NCI-H2107 treated with DMSO at 0.1 percent for 48 hours (cell line): ENCODE data around the gene EML2.
"Not testable (repeated sequence)": the region's sequence is repeated elsewhere in the genome, so short reads cannot be mapped to it uniquely, and the experiment has no call there.

Experiments used
- DNase-seq: peaks from one replicate; lab custom pipeline; 2025; ENCODE audit not compliant: unreplicated experiment; lab: John Stamatoyannopoulos, UW

The EML2 gene

DNA sequence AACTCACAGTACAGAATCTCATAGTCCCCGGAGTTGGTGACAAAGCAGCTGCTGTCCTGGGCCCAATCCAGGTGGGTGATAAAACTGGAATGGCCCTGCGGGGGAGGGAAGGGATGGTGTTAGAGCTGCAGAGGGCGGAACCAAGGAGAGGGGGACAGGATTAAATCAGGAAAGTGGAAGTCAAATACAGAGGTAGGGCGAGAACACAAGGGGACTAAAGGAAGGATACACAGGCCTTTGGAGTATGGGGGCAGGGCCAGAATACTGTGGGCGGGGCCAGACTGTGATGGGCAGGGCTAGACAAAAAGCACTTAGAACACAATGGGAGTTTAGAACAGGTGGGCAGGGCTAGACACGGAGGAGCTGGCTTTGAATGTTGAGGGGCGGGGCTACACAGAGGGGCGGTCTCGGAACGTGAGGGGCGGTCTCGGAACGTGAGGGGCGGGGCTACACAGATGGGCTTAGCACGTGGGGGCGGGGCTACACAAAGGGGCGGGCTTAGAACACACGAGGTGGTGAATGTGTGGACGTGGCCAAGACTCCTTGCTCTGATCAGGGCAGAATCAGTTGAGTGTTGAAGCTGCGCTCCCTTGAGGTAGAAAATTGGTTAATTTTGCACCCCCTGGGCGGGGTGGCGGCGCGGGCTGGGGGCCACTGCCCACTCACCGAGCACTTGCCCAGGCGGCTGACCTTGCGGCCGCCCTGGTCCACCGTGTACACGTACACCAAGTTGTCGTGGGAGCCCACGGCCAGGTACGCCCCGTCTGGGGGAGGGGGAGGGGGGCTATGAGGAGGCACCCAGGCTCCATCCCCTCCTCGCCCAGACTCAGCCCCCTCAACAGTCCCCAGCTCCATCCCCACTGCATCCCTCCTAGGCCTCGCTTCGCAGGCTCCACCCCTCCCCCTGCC is 23.1 kb downstream of the EML2 start:
- no peak for DNase-seq

DNA sequence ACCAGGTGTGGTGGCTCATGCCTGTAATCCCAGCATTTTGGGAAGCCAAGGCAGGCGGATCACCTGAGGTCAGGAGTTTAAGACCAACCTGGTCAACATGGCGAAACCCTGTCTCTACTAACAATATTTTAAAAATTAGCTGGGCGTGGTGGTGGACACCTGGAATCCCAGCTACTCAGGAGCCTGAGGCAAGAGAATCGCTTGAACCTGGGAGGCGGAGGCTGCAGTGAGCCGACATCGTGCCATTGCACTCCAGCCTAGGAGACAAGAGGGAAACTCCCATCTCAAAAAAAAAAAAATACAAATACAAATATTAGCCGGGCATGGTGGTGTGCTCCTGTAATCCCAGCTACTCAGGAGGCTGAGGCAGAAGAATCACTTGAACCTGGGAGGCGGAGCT is 24.1 kb downstream of the EML2 start:
- DNase-seq: not testable (repeated sequence)

GRCh38 chr19:45613926-45614725 is 25.1 kb downstream of the EML2 start:
- DNase-seq: no peak

DNA sequence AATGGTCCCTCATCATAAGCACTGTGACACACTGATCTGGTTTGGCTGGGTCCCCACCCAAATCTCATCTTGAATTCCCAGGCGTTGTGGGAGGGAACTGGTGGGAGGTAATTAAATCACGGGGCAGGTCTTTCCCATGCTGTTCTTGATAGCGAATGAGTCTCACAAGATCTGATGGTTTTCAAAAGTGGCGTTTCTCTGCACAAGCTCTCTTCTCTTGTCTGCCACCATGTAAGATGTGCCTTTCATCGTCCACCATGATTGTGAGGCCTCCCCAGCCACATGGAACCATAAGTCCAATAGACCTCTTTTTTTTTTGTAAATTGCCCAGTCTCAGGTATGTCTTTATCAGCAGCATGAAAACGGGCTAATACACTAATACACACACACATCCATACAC is 30.2 kb downstream of the EML2 start:
- no peak for DNase-seq

DNA sequence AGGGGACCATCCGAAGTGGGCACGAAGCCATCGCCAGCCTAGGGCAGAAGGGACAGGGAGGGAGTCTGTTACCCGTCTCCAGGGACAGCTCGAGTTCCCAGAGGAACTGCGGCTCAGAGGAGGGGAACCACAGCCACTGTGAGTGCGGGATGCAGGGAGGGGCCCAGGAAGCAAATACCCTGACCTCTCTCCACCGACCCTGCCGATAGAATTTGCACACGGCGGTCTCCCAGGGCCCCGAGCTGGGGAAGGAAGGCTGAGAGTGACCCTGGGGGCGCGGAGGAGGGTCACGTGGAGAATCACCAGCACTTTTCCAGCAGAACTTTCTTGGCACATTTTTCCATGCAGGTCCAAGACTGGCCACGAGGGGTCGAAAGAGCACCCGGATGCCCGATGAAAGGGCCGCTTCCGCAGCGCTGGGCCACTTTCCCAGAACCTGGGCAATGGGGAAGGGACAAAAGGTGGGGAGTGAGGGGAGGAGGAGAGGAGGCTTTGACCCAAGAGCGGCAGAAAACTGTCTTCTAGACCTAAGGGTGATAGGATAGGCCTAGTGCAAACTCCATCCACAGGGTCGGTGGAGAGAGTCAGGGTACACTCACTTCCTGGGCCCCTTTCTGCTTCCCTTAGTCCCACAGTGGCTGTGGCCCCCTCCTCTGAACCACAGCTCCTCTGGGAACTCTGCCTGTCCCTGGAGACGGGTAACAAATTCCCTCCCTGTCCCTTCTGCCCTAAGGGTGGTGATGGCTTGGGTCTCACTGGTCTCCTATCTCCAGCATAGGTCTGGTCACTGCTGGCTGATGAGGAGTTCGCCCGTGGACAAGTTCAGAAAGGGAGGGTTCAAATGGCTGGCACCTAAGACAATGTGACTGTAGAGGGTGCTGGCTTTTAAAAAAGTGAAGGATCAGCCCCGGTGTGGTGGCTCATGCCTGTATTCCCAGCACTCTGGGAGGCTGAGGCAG is 31.8 kb downstream of the EML2 start:
- peak; percentile 73 for DNase-seq

DNA sequence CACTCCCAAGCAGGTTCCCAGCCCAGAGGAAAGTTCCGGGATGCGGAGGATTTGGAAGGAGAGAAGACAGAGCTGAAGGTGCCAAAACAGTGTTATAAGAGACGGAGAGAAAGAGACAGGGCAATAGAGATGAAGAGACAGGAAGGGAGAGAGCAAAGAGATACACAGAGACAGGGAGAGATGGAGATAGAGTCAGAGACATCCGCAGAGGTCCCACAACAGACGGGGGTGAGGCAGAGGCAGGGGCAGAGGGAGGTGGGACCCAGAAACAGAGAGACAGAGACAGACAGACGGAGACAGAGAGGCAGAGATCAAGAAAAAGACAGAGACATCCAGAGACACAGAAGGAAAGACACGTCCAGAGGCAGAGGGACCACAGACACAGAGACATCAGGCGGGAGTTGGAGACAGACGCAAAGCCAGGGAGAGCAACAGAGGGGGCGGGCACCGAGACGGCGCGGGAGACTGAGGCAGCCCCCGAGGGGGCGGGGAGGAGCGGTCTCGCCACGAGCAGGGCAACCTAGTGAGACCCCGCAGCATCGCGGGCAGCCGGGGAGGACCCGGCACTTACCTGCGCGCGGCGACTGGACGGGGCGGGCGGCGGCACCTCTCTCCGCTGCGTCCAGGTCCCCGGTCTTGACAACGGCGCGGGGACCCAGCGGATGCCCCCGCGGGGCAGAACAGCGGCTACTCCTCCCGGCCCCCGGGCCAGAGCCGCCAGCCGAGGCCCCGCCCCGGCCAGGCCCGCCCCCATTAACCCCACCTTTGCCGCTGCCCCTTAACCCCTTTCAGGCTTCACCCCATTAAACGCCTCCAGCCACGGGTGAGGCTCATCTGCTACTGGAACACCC is 37.4 kb downstream of the EML2 start, which contains the start of gene GPR4:
Gene GPR4, minus strand, starts transcription at position 689 of the 851 bp plus-strand sequence. CDS start 10,346 bp downstream, outside the sequence.
- no peak for DNase-seq

DNA sequence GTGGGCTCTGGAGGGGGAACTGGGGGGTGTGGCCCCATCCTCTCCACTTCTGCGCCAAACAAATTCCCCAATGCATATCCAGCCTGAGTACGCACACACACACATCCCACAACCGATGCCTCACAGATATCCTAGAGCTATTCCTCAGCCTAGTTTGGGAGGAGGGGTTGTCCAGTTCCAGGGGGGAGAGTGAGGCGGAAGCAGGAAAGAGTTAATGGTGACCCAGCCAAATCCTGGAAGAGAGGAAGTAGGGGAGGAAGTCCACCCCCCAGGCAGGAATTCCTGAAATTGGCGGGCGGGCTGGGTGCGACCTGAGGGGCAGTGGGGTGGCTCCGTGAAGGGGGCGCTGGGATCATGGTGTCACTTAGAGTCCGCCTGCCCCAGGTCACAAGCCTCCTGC is 38.1 kb downstream of the EML2 start:
- DNase-seq: no peak

- DNase-seq: no peak
These were observed 38.8 kb downstream of the EML2 start for GRCh38 chr19:45600340-45600885.

- DNase-seq: no peak
These were observed 39.9 kb downstream of the EML2 start for GRCh38 chr19:45599286-45599685.

DNA sequence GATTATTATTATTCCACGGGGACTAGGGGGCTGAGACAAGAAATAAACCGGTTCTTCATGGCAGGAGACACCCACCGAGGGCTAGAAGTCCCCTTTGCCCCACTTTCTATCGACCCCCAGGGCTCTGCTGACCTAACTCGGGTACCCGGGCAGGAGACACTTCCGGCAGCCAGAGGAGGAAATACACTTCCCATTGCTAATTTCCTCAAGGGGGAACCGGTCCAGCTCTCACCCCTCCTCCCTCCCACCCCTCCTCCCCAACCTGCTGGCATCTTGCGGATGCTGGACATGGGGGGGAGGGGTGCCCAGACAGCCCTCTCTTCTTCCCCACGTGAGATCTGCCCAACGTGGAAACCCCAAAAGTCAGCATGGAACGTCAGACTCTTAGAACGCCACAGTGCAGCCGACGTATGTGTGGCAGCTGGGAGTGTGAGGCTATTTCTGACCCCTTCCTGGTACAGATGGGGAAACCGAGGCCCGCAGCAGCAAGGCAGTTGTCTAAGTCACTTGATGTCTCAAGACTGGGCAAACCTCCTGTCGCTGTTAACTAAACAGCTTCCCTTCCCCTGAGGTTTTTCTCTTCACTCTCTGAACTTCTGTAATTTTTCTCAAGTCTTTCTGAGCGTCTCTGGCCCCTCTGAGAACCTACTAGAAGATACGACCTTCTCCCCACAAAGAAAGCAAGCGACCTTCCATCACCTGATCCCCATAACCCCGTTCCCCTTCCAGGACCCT is 40.8 kb downstream of the EML2 start:
- DNase-seq: no peak

DNA sequence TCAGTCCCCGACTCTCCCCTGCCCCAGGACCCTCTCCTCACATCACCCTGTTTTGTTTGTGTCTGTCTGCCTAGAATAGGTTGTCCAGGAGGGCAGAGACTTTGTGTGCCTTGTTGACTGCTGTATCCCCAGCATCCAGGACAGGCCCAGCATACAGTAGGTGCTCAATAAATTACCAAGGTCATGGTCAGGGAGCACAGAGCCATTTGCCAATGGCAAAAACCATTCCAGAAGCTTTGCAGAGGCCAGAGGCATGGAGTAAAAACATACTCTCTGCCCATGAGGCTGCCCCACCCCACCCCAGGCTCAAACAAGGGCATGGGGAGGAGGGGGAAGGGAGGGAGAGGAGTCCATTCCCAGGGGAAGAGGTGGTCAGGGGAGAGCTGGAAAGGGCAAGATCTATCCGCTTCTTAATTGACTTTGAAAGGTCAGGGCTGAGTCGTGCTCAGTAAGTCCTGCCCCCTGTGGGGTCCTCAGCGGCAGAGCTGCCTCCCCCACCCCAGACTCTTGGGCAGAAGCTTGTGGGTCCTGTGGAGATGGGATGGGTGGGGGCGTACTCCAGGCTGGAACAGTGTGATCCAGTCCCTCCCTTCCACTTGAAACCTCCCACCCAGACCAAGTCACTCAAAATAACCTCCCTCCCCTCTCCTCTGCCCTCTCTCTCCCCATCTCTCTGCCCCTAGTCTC is 41.6 kb downstream of the EML2 start:
- DNase-seq: no peak

DNA sequence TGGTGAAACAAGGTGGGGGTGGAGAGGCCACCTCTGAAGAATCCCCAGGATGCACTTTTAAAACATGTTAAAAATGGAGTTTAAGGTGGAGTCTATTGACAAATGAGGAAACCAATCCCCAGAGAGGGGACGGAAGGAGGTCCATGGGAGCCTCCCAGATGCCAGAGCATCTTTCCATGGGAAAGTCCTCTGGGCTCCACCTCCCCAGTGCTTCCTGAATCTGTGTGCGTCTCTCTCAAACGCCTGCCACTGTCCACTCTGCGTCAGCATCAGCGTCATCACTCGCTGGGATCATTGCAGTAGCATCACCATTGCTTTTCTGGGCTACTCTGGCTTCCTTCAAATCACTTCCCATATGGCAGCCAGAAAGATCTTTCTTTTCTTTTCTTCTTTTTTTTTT is 43.4 kb downstream of the EML2 start:
- DNase-seq: no peak

GRCh38 chr19:45593520-45593919 is 45.7 kb downstream of the EML2 start:
- no peak for DNase-seq

DNA sequence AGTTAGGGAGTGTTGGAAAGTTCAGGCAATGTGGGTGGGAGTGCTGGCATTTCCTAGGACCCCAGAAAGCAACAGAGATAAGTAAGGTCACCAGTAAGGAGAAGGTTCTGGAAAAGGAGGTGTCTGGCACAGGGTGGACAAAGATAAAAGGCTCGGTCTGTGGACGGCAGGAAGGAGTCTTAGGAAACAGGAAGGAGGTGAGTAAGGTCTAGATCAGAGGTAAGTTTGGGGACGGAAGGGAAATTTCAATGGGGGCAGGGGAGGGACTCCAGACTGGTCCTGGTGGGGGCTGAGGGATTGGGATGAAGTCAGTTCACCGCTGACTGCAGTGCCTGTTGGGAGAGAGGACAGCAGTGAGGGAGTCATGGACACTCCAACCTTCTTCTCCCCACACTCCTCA is 46.8 kb downstream of the EML2 start:
- no peak for DNase-seq

- no peak for DNase-seq
These were observed 47.6 kb downstream of the EML2 start for GRCh38 chr19:45591638-45592005.

- peak; percentile 14 for DNase-seq
These were observed 48.1 kb downstream of the EML2 start for GRCh38 chr19:45591004-45591637.

DNA sequence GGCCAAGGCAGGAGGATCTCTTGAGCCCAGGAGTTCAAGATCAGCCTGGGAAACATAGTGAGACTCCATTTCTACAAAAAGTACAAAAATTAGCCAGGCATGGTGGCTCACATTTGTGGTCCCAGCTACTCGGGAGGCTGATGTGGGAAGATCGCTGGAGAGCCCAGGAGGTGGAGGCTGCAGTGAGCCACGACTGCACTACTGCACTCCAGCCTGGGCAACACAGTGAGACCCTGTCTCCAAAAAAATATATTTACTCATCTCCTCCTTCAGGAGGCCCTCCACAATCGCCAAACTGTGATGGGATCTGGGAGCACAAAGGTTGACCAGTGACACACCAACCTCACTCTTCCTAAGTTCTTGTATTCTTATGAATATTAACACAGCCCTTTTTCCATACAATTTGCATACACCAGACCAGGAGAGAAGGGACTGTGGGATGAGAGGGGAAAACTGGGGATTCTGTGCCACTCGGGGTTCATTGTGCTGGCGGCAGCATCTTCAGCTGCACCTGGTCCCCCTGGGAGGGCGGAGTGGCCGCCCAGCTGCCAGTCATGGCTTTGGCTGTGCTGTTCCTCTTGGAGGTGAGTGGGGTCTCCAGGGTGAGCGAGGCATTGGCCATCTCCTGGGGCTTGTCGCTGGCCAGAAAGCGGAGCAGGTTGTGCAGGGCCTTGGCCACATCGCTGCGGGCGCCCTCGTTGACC is 48.7 kb downstream of the EML2 start:
- no peak for DNase-seq
